Measurements from ENCODE around the gene TMEM182.

TMEM182 gene

GRCh38 chr2:102768253-102768652 is 6.4 kb downstream of the TMEM182 start:
- DNase-seq (ENCODE audit: low read depth) = no peak

GRCh38 chr2:102768892-102769291 is 7.1 kb downstream of the TMEM182 start:
- no peak for DNase-seq (ENCODE audit: low read depth)

DNA sequence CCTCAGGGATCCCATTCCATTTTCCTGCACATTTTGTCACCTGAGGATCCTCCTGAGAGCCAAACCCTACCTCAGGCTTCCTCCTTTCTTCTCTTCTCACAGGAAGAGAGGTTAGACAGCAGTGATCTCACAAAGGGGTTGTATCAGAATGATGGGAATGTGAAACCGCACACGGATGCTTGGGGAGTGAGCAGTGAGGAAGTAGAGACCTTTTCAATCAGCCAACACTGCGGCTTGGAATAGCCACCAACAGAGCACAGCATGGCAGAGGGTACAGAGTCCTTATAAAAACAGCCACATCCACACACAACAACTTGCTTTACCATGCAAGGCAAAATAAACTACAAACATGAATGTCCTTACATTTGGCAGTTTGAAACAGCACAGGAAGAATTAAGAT is 8.7 kb downstream of the TMEM182 start:
- DNase-seq (ENCODE audit: low read depth) = no peak

GRCh38 chr2:102771114-102771513 is 9.3 kb downstream of the TMEM182 start:
- DNase-seq (ENCODE audit: low read depth) = no peak

- no peak for DNase-seq (ENCODE audit: low read depth)
Observed at GRCh38 chr2:102772659-102773058, 10.8 kb downstream of the TMEM182 start.

DNA sequence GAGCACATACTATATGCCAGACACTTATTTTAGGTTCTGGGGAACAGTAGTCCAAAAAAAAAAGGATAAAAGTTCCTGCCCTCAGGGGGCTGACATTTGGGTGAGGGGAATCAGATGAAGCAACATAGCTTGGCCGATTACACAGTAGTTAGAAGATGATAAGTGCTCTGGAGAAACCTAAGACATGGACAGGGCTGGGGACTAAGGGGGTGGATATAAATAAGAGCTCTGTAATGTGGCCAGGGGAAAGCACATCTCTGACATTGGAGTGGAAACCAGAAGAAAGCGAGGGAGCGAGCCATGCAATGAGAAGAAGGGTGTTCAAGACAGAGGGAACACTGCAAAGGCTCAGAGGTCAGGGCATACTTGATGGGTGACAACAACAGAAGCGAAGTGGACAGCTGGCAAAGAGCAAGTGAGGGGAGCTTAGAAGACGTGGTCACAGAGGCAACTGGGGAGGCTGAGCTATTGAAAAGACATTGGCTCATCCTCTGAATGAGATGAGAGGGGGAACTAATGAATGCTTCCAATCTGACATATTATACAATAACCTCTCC is 11.4 kb downstream of the TMEM182 start:
- no peak for DNase-seq (ENCODE audit: low read depth)

DNA sequence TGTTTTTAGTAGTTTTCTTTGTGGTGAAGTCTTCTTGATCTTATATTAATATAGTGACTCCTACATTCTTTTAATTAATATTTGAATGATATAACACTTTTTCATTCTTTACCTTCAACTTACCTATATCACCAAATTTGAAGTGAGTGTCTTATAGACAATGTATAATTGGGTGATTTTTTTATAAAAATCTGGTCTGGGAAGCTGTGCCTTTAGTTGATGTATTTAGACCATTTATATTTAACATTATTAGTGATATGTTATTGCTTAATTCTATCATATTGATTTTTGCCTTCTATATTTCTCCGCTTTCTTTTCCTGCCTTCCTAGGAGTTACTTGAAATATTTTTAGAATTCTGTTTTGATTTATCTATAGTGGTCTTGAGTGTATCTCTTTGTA is 16.4 kb downstream of the TMEM182 start:
- DNase-seq (ENCODE audit: low read depth) = no peak

GRCh38 chr2:102780467-102780866 is 18.6 kb downstream of the TMEM182 start:
- no peak for DNase-seq (ENCODE audit: low read depth)

- DNase-seq (ENCODE audit: low read depth) = no peak
Observed at GRCh38 chr2:102782187-102782586, 20.4 kb downstream of the TMEM182 start.

DNA sequence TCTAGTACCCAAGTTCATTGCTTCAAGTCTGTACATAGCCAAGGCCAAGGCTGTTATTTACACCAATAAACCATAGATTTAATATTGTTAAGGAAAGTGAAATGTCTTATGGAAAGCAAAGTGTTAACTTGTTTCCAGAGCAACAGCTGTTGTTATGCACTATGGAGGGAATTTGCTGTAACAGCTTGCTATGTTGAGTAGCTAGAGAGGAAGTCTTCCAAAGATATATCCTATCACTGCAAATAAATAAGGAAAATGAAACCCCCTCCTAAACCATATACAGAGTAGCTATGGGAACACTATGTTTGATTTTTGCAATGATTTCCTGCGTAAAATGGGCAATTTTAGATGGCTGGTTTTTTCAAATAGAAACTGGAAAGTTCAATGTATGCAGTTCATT is 21.1 kb downstream of the TMEM182 start:
- no peak for DNase-seq (ENCODE audit: low read depth)

DNA sequence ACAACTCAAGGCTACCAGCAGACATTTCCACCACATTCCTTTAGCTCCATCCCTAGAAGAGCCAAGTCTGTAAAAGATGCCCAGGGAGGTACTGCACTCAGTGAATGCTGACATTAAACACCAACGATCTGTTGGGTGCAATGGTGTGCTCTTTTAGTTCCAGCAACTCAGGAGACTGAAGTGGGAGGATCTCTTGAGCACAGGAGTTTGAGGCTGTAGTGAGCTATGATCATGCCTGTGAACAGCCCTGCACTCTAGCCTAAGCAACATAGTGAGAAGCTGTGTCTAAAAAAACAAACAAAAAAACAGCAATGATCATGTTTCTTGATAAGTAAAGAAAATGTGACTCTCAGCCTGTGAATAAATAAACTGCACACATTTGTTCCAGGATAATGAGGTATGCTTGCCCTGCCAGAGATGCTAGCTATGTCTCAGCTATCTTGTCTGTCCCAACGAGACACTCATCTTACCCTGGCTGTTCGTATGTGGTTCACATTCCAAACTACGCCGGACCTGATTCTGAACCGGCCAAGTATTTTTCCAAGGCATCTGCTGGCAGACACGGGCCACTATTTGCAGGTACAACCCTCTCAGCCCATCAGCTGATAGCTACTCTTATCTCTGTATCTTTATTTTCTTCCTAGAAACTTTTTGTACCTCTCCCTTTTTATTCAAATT is 21.8 kb downstream of the TMEM182 start:
- no peak for DNase-seq (ENCODE audit: low read depth)

DNA sequence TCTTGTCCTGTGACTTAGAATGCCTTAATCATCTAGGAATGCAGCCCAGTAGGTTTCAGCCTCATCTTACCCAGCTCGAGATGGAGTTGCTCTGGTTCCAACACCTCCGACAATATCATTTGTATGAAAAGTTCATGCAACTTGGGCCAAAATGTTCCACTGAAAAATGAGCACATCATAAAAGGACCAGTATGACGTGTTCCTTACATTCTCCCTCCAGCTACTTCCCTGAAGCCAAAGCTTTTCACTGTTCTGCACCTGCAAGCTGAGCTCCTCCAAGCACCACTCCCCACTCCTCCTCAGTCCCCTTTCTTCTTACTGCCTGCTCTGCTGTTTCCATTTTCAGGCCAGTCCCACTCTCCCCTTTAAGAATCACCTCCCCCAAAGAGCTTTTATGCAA is 23.1 kb downstream of the TMEM182 start:
- no peak for DNase-seq (ENCODE audit: low read depth)

GRCh38 chr2:102788216-102788884 is 26.5 kb downstream of the TMEM182 start:
- no peak for DNase-seq (ENCODE audit: low read depth)

- DNase-seq (ENCODE audit: low read depth) = no peak
Observed at GRCh38 chr2:102788885-102789260, 27.0 kb downstream of the TMEM182 start.

- no peak for DNase-seq (ENCODE audit: low read depth)
Observed at GRCh38 chr2:102789349-102790090, 27.7 kb downstream of the TMEM182 start.

- DNase-seq (ENCODE audit: low read depth) = no peak
Observed at GRCh38 chr2:102790091-102790455, 28.2 kb downstream of the TMEM182 start.

- DNase-seq (ENCODE audit: low read depth) = no peak
Observed at GRCh38 chr2:102792568-102793208, 30.9 kb downstream of the TMEM182 start.

DNA sequence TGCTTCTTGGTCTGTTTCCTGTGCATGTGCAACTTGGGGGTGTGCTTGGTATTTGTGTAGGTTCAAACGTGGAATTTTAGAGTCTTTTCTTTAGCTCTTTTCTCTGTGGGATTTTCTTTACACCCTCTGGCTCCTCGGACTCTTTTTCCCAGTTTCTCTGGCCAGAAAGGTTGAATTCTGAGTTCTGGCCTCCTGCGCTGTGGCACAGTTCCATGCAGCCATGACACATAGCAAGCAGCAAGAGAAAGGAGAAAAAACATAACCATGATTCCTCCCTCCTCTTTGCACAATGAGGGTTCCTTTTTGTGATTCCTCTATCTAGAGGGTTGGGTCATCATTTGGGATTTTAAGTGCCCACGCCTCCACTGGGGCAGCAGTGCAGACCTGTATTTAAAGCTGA is 33.8 kb downstream of the TMEM182 start:
- no peak for DNase-seq (ENCODE audit: low read depth)

GRCh38 chr2:102796337-102796736 is 34.5 kb downstream of the TMEM182 start:
- no peak for DNase-seq (ENCODE audit: low read depth)

DNA sequence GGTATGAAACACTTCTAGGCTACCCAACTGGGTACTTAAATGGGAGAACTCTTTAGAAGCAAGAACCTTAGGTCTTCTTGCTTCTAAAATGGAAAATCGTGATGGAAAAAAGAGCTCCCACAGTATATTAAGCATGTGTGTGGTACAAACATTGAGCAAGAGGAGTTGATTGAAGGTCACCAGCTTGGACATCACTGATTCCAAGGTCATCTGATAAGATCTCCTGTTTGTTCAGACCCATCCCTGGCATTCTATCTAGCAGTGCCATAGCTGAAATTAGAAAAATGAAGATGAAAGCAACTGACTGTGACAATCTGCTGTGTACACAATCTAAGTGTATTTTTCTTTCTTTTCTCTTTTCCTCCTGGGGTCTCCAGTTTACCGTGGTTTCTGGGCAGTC is 35.7 kb downstream of the TMEM182 start:
- no peak for DNase-seq (ENCODE audit: low read depth)

- DNase-seq (ENCODE audit: low read depth) = no peak
Observed at GRCh38 chr2:102798181-102798580, 36.4 kb downstream of the TMEM182 start.

DNA sequence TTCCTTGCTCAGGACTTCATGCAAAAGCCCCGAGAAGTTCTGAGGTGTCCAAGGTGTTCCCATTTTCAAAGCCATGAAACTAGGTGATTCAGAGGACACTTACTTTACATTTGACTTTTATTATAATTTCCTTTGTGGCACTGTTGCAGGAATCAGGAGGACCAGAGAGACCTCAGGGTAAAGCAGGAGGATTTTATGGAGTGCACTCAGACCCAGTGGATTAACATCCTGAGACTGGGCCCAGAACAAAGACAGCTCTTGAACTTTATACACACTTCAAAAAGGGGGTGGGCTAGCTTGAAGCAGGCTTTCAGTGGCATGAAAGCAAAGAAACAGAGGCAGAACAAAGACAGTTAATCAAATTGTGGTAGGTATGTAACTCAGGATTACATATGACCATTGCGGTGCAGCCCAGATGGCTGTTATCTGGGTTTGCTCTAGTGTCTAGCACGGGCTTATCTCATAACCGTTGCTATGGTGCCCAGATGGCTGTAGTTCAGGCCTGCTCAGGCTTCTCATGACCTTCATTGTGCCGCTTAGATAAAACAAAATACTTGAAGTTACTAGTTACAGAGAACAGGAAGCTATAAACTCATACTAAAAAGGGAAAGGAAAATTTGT is 39.4 kb downstream of the TMEM182 start:
- DNase-seq (ENCODE audit: low read depth) = no peak

All from activated gamma-delta T cell treated with anti-CD3 and anti-CD28 coated beads, Interleukin-2, amount 50 U/mL, for 16 hours (primary cell).